HEK293 (cell line): ENCODE measurements around the gene EFNB1.

Experiments
- CTCF ChIP-seq: fragments of 450-650 bp; formaldehyde crosslinking; IDR thresholded peaks from 2 replicates; pipeline ENCODE4 v1.5.1; 2016; ENCODE audit warnings: missing biosample characterization, missing genetic modification characterization
- REPIN1 ChIP-seq: fragments of 450-650 bp; formaldehyde crosslinking; IDR thresholded peaks from 2 replicates; pipeline ENCODE4 v1.5.1; 2017; ENCODE audit warnings: missing biosample characterization, missing genetic modification characterization, low read depth
- ZBTB1 ChIP-seq: fragments of 450-650 bp; formaldehyde crosslinking; IDR thresholded peaks from 2 replicates; pipeline ENCODE4 v1.5.1; 2016; ENCODE audit warnings: missing biosample characterization, missing genetic modification characterization
- ZFP41 ChIP-seq: fragments of 450-650 bp; formaldehyde crosslinking; IDR thresholded peaks from 2 replicates; pipeline ENCODE4 v1.5.1; 2016; ENCODE audit warnings: missing biosample characterization, missing genetic modification characterization, borderline replicate concordance
- ZNF10 ChIP-seq: fragments of 450-650 bp; formaldehyde crosslinking; IDR thresholded peaks from 2 replicates; pipeline ENCODE4 v1.5.1; 2017; ENCODE audit warnings: missing biosample characterization, missing genetic modification characterization
- ZNF274 ChIP-seq, 2 experiments: fragments of 200-500 bp in 1 of 2; fragments of 450-650 bp in 1 of 2; sonication (Bioruptor generic) in 1 of 2; formaldehyde crosslinking in 1 of 2; IDR thresholded peaks; 2 replicates each; pipeline versions ENCODE4 v1.5.1 to v1.6.1; 2014 to 2016; ENCODE audit warnings: borderline replicate concordance in 1 of 2, inconsistent platforms in 1 of 2, low read length in 1 of 2, missing biosample characterization in 1 of 2, missing genetic modification characterization in 1 of 2
- ZNF292 ChIP-seq: fragments of 450-650 bp; formaldehyde crosslinking; IDR thresholded peaks from 2 replicates; pipeline ENCODE4 v1.5.1; 2016; ENCODE audit warnings: low read depth, missing biosample characterization, missing genetic modification characterization, borderline replicate concordance
- ZNF501 ChIP-seq: fragments of 450-650 bp; formaldehyde crosslinking; IDR thresholded peaks from 2 replicates; pipeline ENCODE4 v1.5.1; 2016; ENCODE audit warnings: missing biosample characterization, missing genetic modification characterization
- ZNF610 ChIP-seq: fragments of 450-650 bp; formaldehyde crosslinking; IDR thresholded peaks from 2 replicates; pipeline ENCODE4 v1.5.1; 2016; ENCODE audit warnings: missing biosample characterization, missing genetic modification characterization, borderline replicate concordance
- ZNF626 ChIP-seq: fragments of 450-650 bp; sonication (Bioruptor Pico); formaldehyde crosslinking; IDR thresholded peaks from 2 replicates; pipeline ENCODE4 v1.5.1; 2018; ENCODE audit warnings: missing biosample characterization, missing genetic modification characterization, inconsistent platforms
- TF ChIP-seq, protein P1 (sequence below): fragments of 450-650 bp; formaldehyde crosslinking; IDR thresholded peaks from 2 replicates; pipeline ENCODE4 v1.5.1; 2016; ENCODE audit warnings: missing biosample characterization, missing genetic modification characterization
- TF ChIP-seq, protein P2 (sequence below): fragments of 450-650 bp; formaldehyde crosslinking; IDR thresholded peaks from 2 replicates; pipeline ENCODE4 v1.5.1; 2016; ENCODE audit warnings: missing biosample characterization, missing genetic modification characterization
- TF ChIP-seq, protein P3 (sequence below): fragments of 450-650 bp; formaldehyde crosslinking; IDR thresholded peaks from 2 replicates; pipeline ENCODE4 v1.5.1; 2017; ENCODE audit warnings: missing biosample characterization, missing genetic modification characterization
- TF ChIP-seq, protein P4 (sequence below): fragments of 450-650 bp; formaldehyde crosslinking; IDR thresholded peaks from 2 replicates; pipeline ENCODE4; 2016; ENCODE audit warnings: missing biosample characterization, missing genetic modification characterization

GRCh38 chrX:68823413-68824151, 5.2 kb upstream of the EFNB1 start:
- no peak for TF ChIP-seq CTCF (tag by site-specific recombination)
- no peak for TF ChIP-seq ZBTB1 (tag by site-specific recombination)
- TF ChIP-seq, protein P1, sequence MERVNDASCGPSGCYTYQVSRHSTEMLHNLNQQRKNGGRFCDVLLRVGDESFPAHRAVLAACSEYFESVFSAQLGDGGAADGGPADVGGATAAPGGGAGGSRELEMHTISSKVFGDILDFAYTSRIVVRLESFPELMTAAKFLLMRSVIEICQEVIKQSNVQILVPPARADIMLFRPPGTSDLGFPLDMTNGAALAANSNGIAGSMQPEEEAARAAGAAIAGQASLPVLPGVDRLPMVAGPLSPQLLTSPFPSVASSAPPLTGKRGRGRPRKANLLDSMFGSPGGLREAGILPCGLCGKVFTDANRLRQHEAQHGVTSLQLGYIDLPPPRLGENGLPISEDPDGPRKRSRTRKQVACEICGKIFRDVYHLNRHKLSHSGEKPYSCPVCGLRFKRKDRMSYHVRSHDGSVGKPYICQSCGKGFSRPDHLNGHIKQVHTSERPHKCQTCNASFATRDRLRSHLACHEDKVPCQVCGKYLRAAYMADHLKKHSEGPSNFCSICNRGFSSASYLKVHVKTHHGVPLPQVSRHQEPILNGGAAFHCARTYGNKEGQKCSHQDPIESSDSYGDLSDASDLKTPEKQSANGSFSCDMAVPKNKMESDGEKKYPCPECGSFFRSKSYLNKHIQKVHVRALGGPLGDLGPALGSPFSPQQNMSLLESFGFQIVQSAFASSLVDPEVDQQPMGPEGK (tag by site-specific recombination): no peak
- TF ChIP-seq, protein P2, sequence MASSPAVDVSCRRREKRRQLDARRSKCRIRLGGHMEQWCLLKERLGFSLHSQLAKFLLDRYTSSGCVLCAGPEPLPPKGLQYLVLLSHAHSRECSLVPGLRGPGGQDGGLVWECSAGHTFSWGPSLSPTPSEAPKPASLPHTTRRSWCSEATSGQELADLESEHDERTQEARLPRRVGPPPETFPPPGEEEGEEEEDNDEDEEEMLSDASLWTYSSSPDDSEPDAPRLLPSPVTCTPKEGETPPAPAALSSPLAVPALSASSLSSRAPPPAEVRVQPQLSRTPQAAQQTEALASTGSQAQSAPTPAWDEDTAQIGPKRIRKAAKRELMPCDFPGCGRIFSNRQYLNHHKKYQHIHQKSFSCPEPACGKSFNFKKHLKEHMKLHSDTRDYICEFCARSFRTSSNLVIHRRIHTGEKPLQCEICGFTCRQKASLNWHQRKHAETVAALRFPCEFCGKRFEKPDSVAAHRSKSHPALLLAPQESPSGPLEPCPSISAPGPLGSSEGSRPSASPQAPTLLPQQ: no peak
- no peak for TF ChIP-seq ZNF626 (tag by site-specific recombination)
- TF ChIP-seq ZNF10: no peak
- TF ChIP-seq ZNF610 (tag by site-specific recombination): no peak
- TF ChIP-seq, protein P3, sequence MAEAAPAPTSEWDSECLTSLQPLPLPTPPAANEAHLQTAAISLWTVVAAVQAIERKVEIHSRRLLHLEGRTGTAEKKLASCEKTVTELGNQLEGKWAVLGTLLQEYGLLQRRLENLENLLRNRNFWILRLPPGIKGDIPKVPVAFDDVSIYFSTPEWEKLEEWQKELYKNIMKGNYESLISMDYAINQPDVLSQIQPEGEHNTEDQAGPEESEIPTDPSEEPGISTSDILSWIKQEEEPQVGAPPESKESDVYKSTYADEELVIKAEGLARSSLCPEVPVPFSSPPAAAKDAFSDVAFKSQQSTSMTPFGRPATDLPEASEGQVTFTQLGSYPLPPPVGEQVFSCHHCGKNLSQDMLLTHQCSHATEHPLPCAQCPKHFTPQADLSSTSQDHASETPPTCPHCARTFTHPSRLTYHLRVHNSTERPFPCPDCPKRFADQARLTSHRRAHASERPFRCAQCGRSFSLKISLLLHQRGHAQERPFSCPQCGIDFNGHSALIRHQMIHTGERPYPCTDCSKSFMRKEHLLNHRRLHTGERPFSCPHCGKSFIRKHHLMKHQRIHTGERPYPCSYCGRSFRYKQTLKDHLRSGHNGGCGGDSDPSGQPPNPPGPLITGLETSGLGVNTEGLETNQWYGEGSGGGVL (tag by site-specific recombination): no peak
- TF ChIP-seq ZNF292: no peak
- no peak for TF ChIP-seq ZFP41
- TF ChIP-seq, protein P4, sequence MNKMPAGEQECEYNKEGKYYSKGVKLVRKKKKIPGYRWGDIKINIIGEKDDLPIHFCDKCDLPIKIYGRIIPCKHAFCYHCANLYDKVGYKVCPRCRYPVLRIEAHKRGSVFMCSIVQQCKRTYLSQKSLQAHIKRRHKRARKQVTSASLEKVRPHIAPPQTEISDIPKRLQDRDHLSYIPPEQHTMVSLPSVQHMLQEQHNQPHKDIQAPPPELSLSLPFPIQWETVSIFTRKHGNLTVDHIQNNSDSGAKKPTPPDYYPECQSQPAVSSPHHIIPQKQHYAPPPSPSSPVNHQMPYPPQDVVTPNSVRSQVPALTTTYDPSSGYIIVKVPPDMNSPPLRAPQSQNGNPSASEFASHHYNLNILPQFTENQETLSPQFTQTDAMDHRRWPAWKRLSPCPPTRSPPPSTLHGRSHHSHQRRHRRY: no peak
- no peak for TF ChIP-seq REPIN1
- TF ChIP-seq ZNF274 (IDR thresholded peaks at IDR 0.05; ENCODE audit: low read length): no peak
- TF ChIP-seq ZNF274 (tag by site-specific recombination; IDR thresholded peaks at IDR 0.05; ENCODE audit: borderline replicate concordance): no peak
- TF ChIP-seq ZNF501 (tag by site-specific recombination): no peak
